Neural cell (in vitro differentiated cells): Measurements from ENCODE around the gene CTH. TPM values are rescaled to one million over a fixed set of nuclear protein-coding genes. Genes with fewer than 3 reads are reported as not detected.
A peak's percentile ranks its signal among the peaks of the same experiment; 100 is the strongest.

Experiments
- H2AFZ ChIP-seq: fragments of 200-600, 300-800 bp; sonication (generic), shearing (Covaris generic); 2 replicates; pipeline ENCODE4 v1.6.0; 2014; ENCODE audit warnings: low read depth, mild to moderate bottlenecking, antibody characterized with exemption, low read length, moderate library complexity
- H3F3A ChIP-seq: fragments of 200-600 bp; shearing (Covaris generic); 2 replicates; pipeline ENCODE4 v1.6.1; 2016; ENCODE audit warnings: mild to moderate bottlenecking, moderate library complexity, mixed read lengths, antibody characterized with exemption, low read length; ENCODE audit not compliant: insufficient read depth, poor library complexity, severe bottlenecking
- H3K27ac ChIP-seq: fragments of 200-600, 300-800 bp; sonication (generic), shearing (Covaris generic); 2 replicates; pipeline ENCODE4 v1.5.1; 2014; ENCODE audit warnings: mild to moderate bottlenecking, low read length, moderate library complexity
- H3K27me3 ChIP-seq: fragments of 300-800, 200-600 bp; sonication (generic), shearing (Covaris generic); 2 replicates; pipeline ENCODE4 v1.6.0; 2014; ENCODE audit warnings: mild to moderate bottlenecking, low read depth, low read length, moderate library complexity; ENCODE audit not compliant: insufficient read depth
- H3K36me3 ChIP-seq: fragments of 300-800, 200-600 bp; sonication (generic), shearing (Covaris generic); 2 replicates; pipeline ENCODE4 v1.5.1; 2014; ENCODE audit warnings: mild to moderate bottlenecking, antibody characterized with exemption, low read length, moderate library complexity; ENCODE audit not compliant: insufficient read depth
- H3K4me2 ChIP-seq: fragments of 300-800, 200-600 bp; sonication (generic), shearing (Covaris generic); 2 replicates; pipeline ENCODE4 v1.6.0; 2014; ENCODE audit warnings: mild to moderate bottlenecking, low read length
- H3K4me3 ChIP-seq: fragments of 300-800, 200-600 bp; sonication (generic), shearing (Covaris generic); 2 replicates; pipeline ENCODE4 v1.5.1; 2014; ENCODE audit warnings: mild to moderate bottlenecking, low read length, moderate library complexity
- H3K79me2 ChIP-seq: fragments of 200-600 bp; shearing (Covaris generic); replicated peaks from 2 replicates; pipeline ENCODE4 v1.6.0; 2014; ENCODE audit warnings: mild to moderate bottlenecking, low read length, moderate library complexity; ENCODE audit not compliant: insufficient read depth
- H3K9ac ChIP-seq: fragments of 300-800, 200-600 bp; sonication (generic), shearing (Covaris generic); 2 replicates; pipeline ENCODE4 v1.6.1; 2016; ENCODE audit warnings: mild to moderate bottlenecking, low read length, mixed read lengths
- H3K9me2 ChIP-seq: fragments of 200-600 bp; shearing (Covaris generic); 2 replicates; pipeline ENCODE4 v1.6.1; 2016; ENCODE audit warnings: mild to moderate bottlenecking, low read length, mixed read lengths; ENCODE audit not compliant: insufficient read depth
- H3K9me3 ChIP-seq: fragments of 200-600, 300-800 bp; sonication (generic), shearing (Covaris generic); 2 replicates; pipeline ENCODE4 v1.6.1; 2016; ENCODE audit warnings: mild to moderate bottlenecking, mixed run types, low read length, moderate library complexity, mixed read lengths
- H4K20me1 ChIP-seq: fragments of 200-600 bp; shearing (Covaris generic); 2 replicates; pipeline ENCODE4 v1.6.1; 2016; ENCODE audit warnings: mild to moderate bottlenecking, mixed run types; ENCODE audit not compliant: insufficient read depth
- CTCF ChIP-seq: fragments of 450-650 bp; IDR thresholded peaks from 2 replicates; pipeline ENCODE4 v1.5.1; 2014; ENCODE audit warnings: antibody characterized with exemption, mild to moderate bottlenecking, moderate library complexity; ENCODE audit not compliant: poor library complexity, severe bottlenecking
- EP300 ChIP-seq: fragments of 450-650 bp; conservative IDR thresholded peaks from 2 replicates; pipeline ENCODE4 v1.6.1; 2014; ENCODE audit warnings: antibody characterized with exemption, mild to moderate bottlenecking, moderate library complexity; ENCODE audit not compliant: poor library complexity, severe bottlenecking
- EZH2 ChIP-seq: fragments of 200-600, 300-800 bp; shearing (Covaris generic), sonication (generic); IDR thresholded peaks from 2 replicates; pipeline ENCODE4 v1.6.1; 2014; ENCODE audit warnings: antibody characterized with exemption, low read length, borderline replicate concordance, mild to moderate bottlenecking; ENCODE audit not compliant: insufficient read depth, poor library complexity, severe bottlenecking
- MXI1 ChIP-seq: fragments of 450-650 bp; conservative IDR thresholded peaks from 2 replicates; pipeline ENCODE4 v1.6.1; 2014; ENCODE audit warnings: antibody characterized with exemption, mild to moderate bottlenecking; ENCODE audit not compliant: poor library complexity, severe bottlenecking
- POLR2AphosphoS5 ChIP-seq: IDR thresholded peaks from 2 replicates; pipeline ENCODE4 v1.6.1; 2012
- RAD21 ChIP-seq: fragments of 450-650 bp; conservative IDR thresholded peaks from 2 replicates; pipeline ENCODE4 v1.6.1; 2014; ENCODE audit warnings: antibody characterized with exemption, mild to moderate bottlenecking, moderate library complexity
- REST ChIP-seq: IDR thresholded peaks from 2 replicates; pipeline ENCODE4 v1.6.1; 2012; ENCODE audit warnings: borderline replicate concordance
- SMC3 ChIP-seq: fragments of 450-650 bp; conservative IDR thresholded peaks from 2 replicates; pipeline ENCODE4 v1.6.1; 2014; ENCODE audit warnings: antibody characterized with exemption, mild to moderate bottlenecking, moderate library complexity; ENCODE audit not compliant: poor library complexity
- TAF1 ChIP-seq: IDR thresholded peaks from 2 replicates; pipeline ENCODE4 v1.6.1; 2012; ENCODE audit warnings: low read depth
- polyA plus RNA-seq: library from polyadenylated mRNA; depleted of rRNA; stranded (reverse); fragments of >200 nt; gene quantifications from 2 replicates; pipeline ENCODE4 v1.2.3, GENCODE V29; 2014

Gene CTH
- polyA plus RNA-seq, 1 donor from 2014 or later, result 10.0 TPM

- no peaks in the 10 kb centered on the region for H3K36me3 ChIP-seq
- H3K4me2 ChIP-seq, result no peak overlapping the region
- H4K20me1 ChIP-seq, result no peaks in the 10 kb centered on the region
- no peaks in the 10 kb centered on the region for H3F3A ChIP-seq
- no peaks in the 10 kb centered on the region for H3K27me3 ChIP-seq
- H3K4me3 ChIP-seq, result no peak overlapping the region
- H3K27ac ChIP-seq, result peak overlapping the region; percentile 15
- no peaks in the 10 kb centered on the region for H3K9me2 ChIP-seq
- TF ChIP-seq EP300, result no peak
- TF ChIP-seq SMC3, result no peak
- TF ChIP-seq RAD21, result no peak
- TF ChIP-seq CTCF, result no peak
- no peak for TF ChIP-seq MXI1
- TF ChIP-seq EZH2, result no peak
- TF ChIP-seq REST, result no peak
- no peak for TF ChIP-seq POLR2AphosphoS5
- TF ChIP-seq TAF1, result no peak
- H3K9me3 ChIP-seq, result no peaks in the 10 kb centered on the region
- no peaks in the 10 kb centered on the region for H3K79me2 ChIP-seq
- no peak overlapping the region for H3K9ac ChIP-seq
- H2AFZ ChIP-seq, result no peak overlapping the region
Observed at GRCh38 chr1:70465911-70466310, 54.8 kb downstream of the CTH start.

GRCh38 chr1:70467531-70467930 is 56.5 kb downstream of the CTH start:
- no peaks in the 10 kb centered on the region for H3K9me3 ChIP-seq
- H3K27ac ChIP-seq, result no peak overlapping the region
- no peak overlapping the region for H3K4me2 ChIP-seq
- H3K36me3 ChIP-seq, result no peaks in the 10 kb centered on the region
- no peak overlapping the region for H3K9ac ChIP-seq
- no peak overlapping the region for H2AFZ ChIP-seq
- no peaks in the 10 kb centered on the region for H3K79me2 ChIP-seq
- H4K20me1 ChIP-seq, result no peaks in the 10 kb centered on the region
- H3K9me2 ChIP-seq, result no peaks in the 10 kb centered on the region
- H3K27me3 ChIP-seq, result no peaks in the 10 kb centered on the region
- H3K4me3 ChIP-seq, result no peak overlapping the region
- H3F3A ChIP-seq, result no peaks in the 10 kb centered on the region
- TF ChIP-seq CTCF (no peak), MXI1 (no peak), REST (no peak), SMC3 (no peak), POLR2AphosphoS5 (no peak), EZH2 (no peak), RAD21 (no peak), TAF1 (no peak), EP300 (no peak)
